Measurements from ENCODE around the gene CHFR. TPM values are rescaled to one million over a fixed set of nuclear protein-coding genes. Genes with fewer than 3 reads are reported as not detected.

The CHFR gene
- total and polyA plus RNA-seq, 2 donors (not counting 3 experiments of a cell fraction or from before 2014, with no cell fraction given) = 45.4 to 66.5 TPM

GRCh38 chr12:132936163-132936562 is 48.8 kb upstream of the CHFR start:
- Histone ChIP-seq H3K27ac (ENCODE audit: insufficient read depth, low read depth, low read length) (no peak overlapping the region), H3K79me2 (ENCODE audit: control insufficient read depth, insufficient read depth, low read length) (no peaks in the 10 kb centered on the region), H2AFZ (ENCODE audit: low read depth, low read length) (no peak overlapping the region), H3K4me3 (replicated peaks in 1 of 3; ENCODE audit: insufficient read depth in 1 of 3, low read depth in 1 of 3, low read length in 3 of 3) (no peak overlapping the region), H3K9me3 (replicated peaks; ENCODE audit: control insufficient read depth, insufficient read depth, low read length) (peaks cover 2% of the 10 kb centered on the region), H3K4me2 (ENCODE audit: insufficient read depth, low read length) (no peak overlapping the region), H3K27me3 (ENCODE audit: control insufficient read depth in 2 of 2, insufficient read depth in 2 of 2, low read length in 2 of 2) (no peaks in the 10 kb centered on the region), H3K36me3 (ENCODE audit: control insufficient read depth in 2 of 2, extremely low read depth in 1 of 2, insufficient read depth in 2 of 2, low read length in 2 of 2) (peaks cover 0 to 2% of the 10 kb centered on the region in 2 experiments), H3K4me1 (ENCODE audit: control insufficient read depth, extremely low read depth, insufficient read depth, low read length) (no peaks in the 10 kb centered on the region), H4K20me1 (replicated peaks; ENCODE audit: control insufficient read depth, extremely low read depth, insufficient read depth, low read length) (no peaks in the 10 kb centered on the region), H3K9me1 (replicated peaks; ENCODE audit: control insufficient read depth, extremely low read depth, insufficient read depth, low read length) (no peaks in the 10 kb centered on the region), H3K9ac (replicated peaks; ENCODE audit: extremely low read depth, insufficient read depth, low read length) (no peak overlapping the region)
- TF ChIP-seq POLR2A (IDR thresholded peaks at IDR 0.05; ENCODE audit: low read depth, low read length) (no peak), MYC (IDR thresholded peaks at IDR 0.05; ENCODE audit: low read depth, low read length) (no peak), GATA2 (IDR thresholded peaks at IDR 0.05; ENCODE audit: insufficient read depth, insufficient read length, low read depth, low read length) (no peak), JUN (IDR thresholded peaks at IDR 0.05; ENCODE audit: borderline replicate concordance, insufficient read depth, insufficient read length, low read depth) (no peak), EZH2 (IDR thresholded peaks at IDR 0.05; ENCODE audit: borderline replicate concordance, low read depth, low read length, severe bottlenecking) (no peak)
- FAIRE-seq (no peak), DNase-seq (ENCODE audit: low read depth, low spot score) (no peak)
- ChIA-PET POLR2A (no interaction called here), CTCF (no interaction called here)
- dilution Hi-C loops (cut with MboI; ENCODE audit: extremely low pct_ligation_motif_present, low sequenced_read_pairs) (no loop called here), intact Hi-C loops (cut with micrococcal nuclease) (no loop called here)
- BruUV-seq (replicated peaks) = no TSS peak

GRCh38 chr12:132926415-132926833 is 39.0 kb upstream of the CHFR start:
- no peak for FAIRE-seq
- Histone ChIP-seq H3K36me3 (ENCODE audit: control insufficient read depth in 2 of 2, extremely low read depth in 1 of 2, insufficient read depth in 2 of 2, low read length in 2 of 2) (no peaks in the 10 kb centered on the region), H3K9ac (replicated peaks; ENCODE audit: extremely low read depth, insufficient read depth, low read length) (no peak overlapping the region), H3K27me3 (ENCODE audit: control insufficient read depth in 2 of 2, insufficient read depth in 2 of 2, low read length in 2 of 2) (no peaks in the 10 kb centered on the region), H3K27ac (ENCODE audit: insufficient read depth, low read depth, low read length) (no peak overlapping the region), H3K4me1 (ENCODE audit: control insufficient read depth, extremely low read depth, insufficient read depth, low read length) (no peaks in the 10 kb centered on the region), H2AFZ (ENCODE audit: low read depth, low read length) (no peak overlapping the region), H3K79me2 (ENCODE audit: control insufficient read depth, insufficient read depth, low read length) (no peaks in the 10 kb centered on the region), H3K9me1 (replicated peaks; ENCODE audit: control insufficient read depth, extremely low read depth, insufficient read depth, low read length) (no peaks in the 10 kb centered on the region), H3K4me2 (ENCODE audit: insufficient read depth, low read length) (no peak overlapping the region), H4K20me1 (replicated peaks; ENCODE audit: control insufficient read depth, extremely low read depth, insufficient read depth, low read length) (no peaks in the 10 kb centered on the region), H3K4me3 (replicated peaks in 1 of 3; ENCODE audit: insufficient read depth in 1 of 3, low read depth in 1 of 3, low read length in 3 of 3) (no peak overlapping the region), H3K9me3 (replicated peaks; ENCODE audit: control insufficient read depth, insufficient read depth, low read length) (peaks cover 30% of the 10 kb centered on the region)
- no TSS peak for BruUV-seq (replicated peaks)
- dilution Hi-C loops (cut with MboI; ENCODE audit: extremely low pct_ligation_motif_present, low sequenced_read_pairs) (no loop called here), intact Hi-C loops (cut with micrococcal nuclease) (no loop called here)
- POLR2A ChIA-PET = no interaction called here
- TF ChIP-seq JUN (IDR thresholded peaks at IDR 0.05; ENCODE audit: borderline replicate concordance, insufficient read depth, insufficient read length, low read depth) (no peak), GATA2 (IDR thresholded peaks at IDR 0.05; ENCODE audit: insufficient read depth, insufficient read length, low read depth, low read length) (no peak), FOS (IDR thresholded peaks at IDR 0.05; ENCODE audit: borderline replicate concordance, insufficient read depth, low read length) (no peak), POLR2A (IDR thresholded peaks at IDR 0.05; ENCODE audit: low read depth, low read length) (no peak), EZH2 (IDR thresholded peaks at IDR 0.05; ENCODE audit: borderline replicate concordance, low read depth, low read length, severe bottlenecking) (no peak), MAX (IDR thresholded peaks at IDR 0.05; ENCODE audit: insufficient read depth, insufficient read length) (no peak), CTCF (IDR thresholded peaks at IDR 0.05; ENCODE audit: extremely low read depth in 1 of 2, insufficient read depth in 1 of 2, low read depth in 1 of 2, low read length in 2 of 2) (no peak), POLR2AphosphoS5 (IDR thresholded peaks at IDR 0.05; ENCODE audit: insufficient read depth, low read depth, low read length) (no peak), MYC (IDR thresholded peaks at IDR 0.05; ENCODE audit: low read depth, low read length) (no peak)
- CTCF ChIA-PET = no interaction called here
- no peak for DNase-seq (ENCODE audit: low read depth, low spot score)
